Kidney capillary endothelial cell (primary cell): Measurements from ENCODE around the gene SKI.
"Not testable (repeated sequence)": the region's sequence is repeated elsewhere in the genome, so short reads cannot be mapped to it uniquely, and the experiment has no call there.

Experiments used
- DNase-seq: peaks from one replicate; pipeline ENCODE4 v3.0.0-alpha.2; 2018; ENCODE audit warnings: low spot score

The SKI gene

GRCh38 chr1:2247045-2247394 lies 18.9 kb downstream of the SKI start:
- DNase-seq, result not testable (repeated sequence)

- no peak for DNase-seq
Measured at GRCh38 chr1:2247760-2248126, 19.6 kb downstream of the SKI start.

GRCh38 chr1:2248127-2248826 lies 20.2 kb downstream of the SKI start:
- DNase-seq, result no peak

- no peak for DNase-seq
Measured at GRCh38 chr1:2248854-2249558, 20.9 kb downstream of the SKI start.

DNA sequence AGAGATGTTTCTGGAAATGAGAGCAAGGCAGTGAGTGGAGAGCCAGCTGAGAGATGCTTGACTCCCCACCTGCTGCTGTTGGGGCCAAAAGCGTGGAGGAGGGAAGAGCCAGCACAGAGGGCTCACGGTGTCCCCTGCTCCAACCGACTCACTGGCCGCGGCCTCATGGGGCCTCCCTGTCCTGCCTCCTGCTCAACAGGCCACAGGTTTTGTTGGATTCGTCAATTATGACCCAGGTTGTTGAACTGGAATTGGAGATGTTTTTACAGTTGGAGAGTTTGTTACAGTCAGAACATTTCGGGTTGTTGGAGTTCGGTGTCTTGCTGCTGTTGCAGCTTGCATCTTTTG lies 21.4 kb downstream of the SKI start:
- no peak for DNase-seq

GRCh38 chr1:2250721-2251281 lies 22.7 kb downstream of the SKI start:
- DNase-seq, result no peak

- DNase-seq, result no peak
Measured at GRCh38 chr1:2251363-2251762, 23.2 kb downstream of the SKI start.

DNA sequence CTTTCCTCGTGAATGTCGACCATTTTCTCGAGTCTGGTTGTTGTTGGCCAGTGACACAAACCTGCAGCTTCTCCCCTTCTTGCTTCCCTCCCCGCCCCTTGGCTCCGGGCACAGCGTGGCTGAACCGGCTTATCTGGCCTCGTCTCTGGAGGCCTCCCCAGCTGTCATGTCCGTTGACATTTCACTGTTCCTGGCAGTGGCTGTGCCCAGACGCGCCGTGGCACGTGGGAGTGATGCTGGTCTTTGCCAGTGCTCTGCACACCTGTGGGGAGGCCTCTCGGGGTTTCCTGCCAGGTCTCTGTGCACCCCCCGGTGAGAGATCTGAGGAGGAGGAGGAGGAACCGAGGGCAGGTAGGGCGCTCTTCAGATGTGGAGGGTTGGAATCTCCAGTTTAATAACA lies 23.7 kb downstream of the SKI start:
- DNase-seq, result no peak

DNA sequence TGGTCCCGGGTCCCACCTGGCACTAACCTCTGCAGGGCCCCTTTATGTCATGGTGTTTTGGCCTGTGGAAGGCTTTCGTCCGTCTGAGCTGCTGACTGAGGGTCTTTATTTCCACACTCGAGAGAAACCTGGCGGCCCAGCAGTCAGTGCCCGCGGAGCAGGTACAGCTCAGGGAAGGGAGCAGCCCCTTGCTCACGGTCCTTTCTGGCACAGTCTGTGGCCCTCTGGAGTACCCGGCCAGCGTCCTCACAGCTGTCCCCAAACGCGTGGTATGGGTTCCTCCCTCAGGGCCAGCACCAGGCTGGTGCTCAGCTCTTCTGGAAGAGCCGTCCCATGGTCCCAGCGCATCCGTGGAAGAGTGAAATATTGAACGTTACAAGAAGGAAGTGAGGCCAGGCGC lies 24.3 kb downstream of the SKI start:
- DNase-seq, result no peak

GRCh38 chr1:2253036-2253796 lies 25.1 kb downstream of the SKI start:
- no peak for DNase-seq

- DNase-seq, result no peak
Measured at GRCh38 chr1:2253797-2254480, 25.8 kb downstream of the SKI start.

GRCh38 chr1:2255047-2255419 lies 26.9 kb downstream of the SKI start:
- no peak for DNase-seq

GRCh38 chr1:2255420-2256369 lies 27.6 kb downstream of the SKI start:
- peak; percentile 31 for DNase-seq

GRCh38 chr1:2256435-2257244 lies 28.5 kb downstream of the SKI start:
- DNase-seq, result no peak

DNA sequence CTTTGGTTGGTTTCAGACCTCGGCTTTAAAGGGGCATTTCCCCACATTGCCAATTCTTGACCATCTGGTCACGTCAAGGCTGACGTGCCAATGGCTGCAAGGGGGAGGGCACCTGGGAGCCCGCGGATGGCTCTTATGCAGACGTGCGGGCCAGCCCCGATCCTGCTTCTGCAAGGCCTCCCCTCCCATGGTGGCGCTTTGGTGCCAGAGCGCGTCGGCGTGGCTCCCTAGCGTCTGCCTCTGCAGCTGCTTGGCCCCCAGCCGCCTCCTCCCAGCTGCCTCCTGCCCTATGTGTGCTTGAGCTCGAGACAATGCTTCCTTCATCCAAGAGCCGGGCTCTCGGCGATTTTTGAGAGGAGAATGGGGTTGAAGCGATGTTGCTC lies 29.1 kb downstream of the SKI start:
- DNase-seq, result no peak

GRCh38 chr1:2258122-2258681 lies 30.1 kb downstream of the SKI start:
- no peak for DNase-seq

DNA sequence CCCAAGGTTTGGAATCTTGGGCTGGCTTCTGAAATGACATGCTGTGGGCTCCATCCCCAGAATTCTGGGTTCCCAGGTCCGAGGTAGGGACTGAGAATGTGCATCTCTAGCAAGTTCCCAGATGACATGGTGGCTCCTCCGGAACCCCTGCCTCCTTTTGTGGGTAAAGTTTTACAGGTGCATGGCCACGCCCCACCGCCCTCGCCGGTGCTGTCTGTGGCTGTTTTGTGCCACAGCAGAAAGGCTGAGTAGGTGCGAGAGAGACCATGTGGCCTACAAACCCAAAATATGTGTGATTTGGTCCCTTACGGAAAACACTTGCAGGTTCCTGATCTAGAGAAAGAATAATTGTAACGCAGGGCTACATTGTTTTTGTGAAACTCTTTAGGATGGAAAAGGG lies 30.9 kb downstream of the SKI start:
- DNase-seq, result no peak

DNA sequence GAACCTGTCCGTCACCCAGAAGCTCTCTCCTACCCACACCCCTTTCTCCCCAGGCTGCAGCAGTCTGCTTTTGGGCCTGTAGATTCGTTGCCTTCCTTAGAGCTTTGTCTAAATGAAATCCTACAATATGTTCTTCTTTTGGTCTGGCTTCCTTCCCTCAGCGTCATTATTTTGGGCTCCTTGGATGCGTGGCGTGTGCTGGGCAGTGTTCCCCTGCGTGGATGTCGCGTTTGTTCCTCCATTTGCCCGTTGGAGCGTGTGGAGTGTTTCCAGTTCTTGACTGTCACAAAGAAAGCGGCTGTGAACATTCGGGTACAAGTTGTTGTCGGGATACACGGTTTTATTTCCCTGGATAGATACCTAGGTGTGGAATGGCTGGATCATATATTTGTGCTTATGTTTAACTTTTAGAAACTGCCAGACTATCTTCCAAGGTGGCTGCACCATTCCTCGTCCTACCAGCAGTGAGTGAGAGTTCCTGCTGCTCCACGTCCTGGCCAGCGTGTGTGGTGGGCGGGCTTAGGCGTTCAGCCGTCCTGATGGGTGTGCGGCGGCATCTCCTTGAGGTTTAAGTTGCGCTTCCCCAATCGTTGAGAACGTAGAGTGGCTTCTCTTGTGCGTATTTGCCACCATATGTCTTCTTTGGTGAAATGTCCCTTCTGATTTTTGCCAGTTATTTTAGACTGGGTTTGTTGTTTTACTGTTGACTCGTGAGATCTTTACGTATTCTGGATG lies 31.7 kb downstream of the SKI start:
- DNase-seq, result no peak

GRCh38 chr1:2260470-2260869 lies 32.4 kb downstream of the SKI start:
- not testable (repeated sequence) for DNase-seq

GRCh38 chr1:2260917-2261316 lies 32.8 kb downstream of the SKI start:
- no peak for DNase-seq
